H1 (cell line): ENCODE data around the gene OGDHL. TPM values are rescaled to one million over a fixed set of nuclear protein-coding genes. Genes with fewer than 3 reads are reported as not detected.

ENCODE experiments used
- CTCF ChIA-PET: fragments of 300-600 bp; sonication (Branson Sonifier 250); formaldehyde crosslinking; loops from one replicate; lab custom pipeline; 2021; ENCODE audit not compliant: partially characterized antibody; lab: Charles Lee
- POLR2A ChIA-PET: fragments of 300-600 bp; sonication (Branson Sonifier 250); formaldehyde crosslinking; loops from one replicate; lab custom pipeline; 2021; ENCODE audit warnings: inconsistent platforms; ENCODE audit not compliant: partially characterized antibody; lab: Charles Lee
- DNase-seq, 2 experiments: peaks; one replicate each; pipeline versions ENCODE4 v3.0.0 to v3.0.0-alpha.2; 2010 to 2022; ENCODE audit warnings: low spot score in 2 of 2, low read depth in 1 of 2, mixed read lengths in 1 of 2
- FAIRE-seq: peaks from 2 replicates; lab custom pipeline; 2011; peaks lifted over from hg19 to GRCh38; lab: Jason Lieb, UNC
- H2AFZ ChIP-seq: 2 replicates; pipeline ENCODE4 v1.8.1; 2012; ENCODE audit warnings: low read length, inconsistent platforms
- H2AK5ac ChIP-seq: 2 replicates; pipeline ENCODE4 v1.6.1; 2013; ENCODE audit warnings: low read depth, low read length
- H2BK120ac ChIP-seq: replicated peaks from 2 replicates; pipeline ENCODE3; 2013; ENCODE audit warnings: low read depth, low read length, inconsistent platforms
- H2BK12ac ChIP-seq: 2 replicates; pipeline ENCODE4 v1.6.1; 2013; ENCODE audit warnings: low read depth, low read length
- H2BK15ac ChIP-seq: 2 replicates; pipeline ENCODE4 v1.6.1; 2013; ENCODE audit warnings: low read length
- H2BK20ac ChIP-seq: 2 replicates; pipeline ENCODE4 v1.6.1; 2013; ENCODE audit warnings: low read length
- H2BK5ac ChIP-seq: 2 replicates; pipeline ENCODE4 v1.6.1; 2013; ENCODE audit warnings: low read depth, low read length
- H3K14ac ChIP-seq: 2 replicates; pipeline ENCODE4 v1.6.1; 2013; ENCODE audit warnings: inconsistent platforms; ENCODE audit not compliant: insufficient read length
- H3K18ac ChIP-seq: 2 replicates; pipeline ENCODE4 v1.6.1; 2013; ENCODE audit warnings: low read length; ENCODE audit errors: extremely low read depth
- H3K23ac ChIP-seq: 2 replicates; pipeline ENCODE4 v1.6.1; 2013; ENCODE audit warnings: inconsistent platforms; ENCODE audit not compliant: insufficient read length
- H3K23me2 ChIP-seq: 2 replicates; pipeline ENCODE4 v1.6.1; 2013; ENCODE audit warnings: low read depth, low read length
- H3K27ac ChIP-seq: 2 replicates; pipeline ENCODE4 v1.6.1; 2011; ENCODE audit warnings: low read depth, low read length, inconsistent platforms
- H3K27me3 ChIP-seq, 4 experiments: replicated peaks in 1 of 4; 1 replicate in 1 of 4; 2 replicates in 3 of 4; pipeline versions ENCODE4 v1.6.1 to v1.8.1; 2011 to 2013; ENCODE audit warnings: low read length in 3 of 4, mild to moderate bottlenecking in 3 of 4, inconsistent platforms in 2 of 4, mixed read lengths in 2 of 4, moderate library complexity in 1 of 4; ENCODE audit not compliant: control insufficient read depth in 3 of 4, insufficient read depth in 3 of 4; ENCODE audit errors: extremely low read depth in 1 of 4
- H3K36me3 ChIP-seq, 4 experiments: 2 replicates each; pipeline versions ENCODE4 v1.6.1 to v1.8.1; 2011 to 2013; ENCODE audit warnings: mild to moderate bottlenecking in 4 of 4, low read length in 3 of 4, moderate library complexity in 2 of 4, control low read depth in 1 of 4, inconsistent platforms in 1 of 4; ENCODE audit not compliant: insufficient read depth in 4 of 4, control insufficient read depth in 2 of 4
- H3K4ac ChIP-seq: replicated peaks from 2 replicates; pipeline ENCODE3; 2013; ENCODE audit warnings: low read length, low read depth, mixed read lengths, inconsistent platforms; ENCODE audit not compliant: insufficient read length
- H3K4me1 ChIP-seq, 4 experiments: replicated peaks in 1 of 4; 1 replicate in 1 of 4; 2 replicates in 3 of 4; pipeline versions ENCODE4 v1.6.1 to v1.8.1; 2011 to 2013; ENCODE audit warnings: low read length in 3 of 4, inconsistent platforms in 2 of 4, mixed read lengths in 1 of 4; ENCODE audit not compliant: insufficient read depth in 4 of 4, control insufficient read depth in 3 of 4
- H3K4me2 ChIP-seq, 2 experiments: 2 replicates each; pipeline versions ENCODE4 v1.6.1 to v1.8.1; 2011 to 2013; ENCODE audit warnings: low read depth in 2 of 2, low read length in 2 of 2, control low read depth in 1 of 2, inconsistent platforms in 1 of 2, mild to moderate bottlenecking in 1 of 2; ENCODE audit not compliant: insufficient read depth in 1 of 2
- H3K4me3 ChIP-seq, 4 experiments: fragments of 200-600, 300-600 bp in 1 of 4; sonication (generic), shearing (Covaris generic), sonication (Bioruptor Twin) in 1 of 4; 2 replicates each; pipeline versions ENCODE4 v1.5.1 to v1.8.1; 2011 to 2016; ENCODE audit warnings: low read length in 4 of 4, low read depth in 3 of 4, control low read depth in 2 of 4, inconsistent platforms in 2 of 4, mild to moderate bottlenecking in 2 of 4, mixed read lengths in 1 of 4, moderate library complexity in 1 of 4; ENCODE audit not compliant: insufficient read depth in 2 of 4; ENCODE audit errors: extremely low read depth in 1 of 4
- H3K56ac ChIP-seq: replicated peaks from 2 replicates; pipeline ENCODE3; 2013; ENCODE audit warnings: low read depth, mild to moderate bottlenecking, mixed read lengths, low read length, inconsistent platforms; ENCODE audit not compliant: insufficient read length
- H3K79me1 ChIP-seq: 2 replicates; pipeline ENCODE4 v1.6.1; 2013; ENCODE audit warnings: low read depth, low read length, control low read depth
- H3K79me2 ChIP-seq, 2 experiments: 2 replicates each; pipeline versions ENCODE4 v1.6.1 to v1.8.1; 2012 to 2013; ENCODE audit warnings: low read length in 2 of 2, mild to moderate bottlenecking in 2 of 2, inconsistent platforms in 1 of 2; ENCODE audit not compliant: insufficient read depth in 2 of 2, control insufficient read depth in 1 of 2
- H3K9ac ChIP-seq, 4 experiments: replicated peaks in 1 of 4; 1 replicate in 1 of 4; 2 replicates in 3 of 4; pipeline versions ENCODE4 v1.6.1 to v1.8.1; 2011 to 2013; ENCODE audit warnings: low read depth in 3 of 4, low read length in 3 of 4, control low read depth in 2 of 4, mild to moderate bottlenecking in 2 of 4, moderate library complexity in 2 of 4, inconsistent platforms in 1 of 4; ENCODE audit errors: extremely low read depth in 1 of 4
- H3K9me3 ChIP-seq, 2 experiments: 2 replicates each; pipeline versions ENCODE4 v1.6.1 to v1.8.1; 2012 to 2013; ENCODE audit warnings: mild to moderate bottlenecking in 2 of 2, moderate library complexity in 2 of 2, control low read depth in 1 of 2, inconsistent platforms in 1 of 2, low read depth in 1 of 2, low read length in 1 of 2, mixed read lengths in 1 of 2; ENCODE audit not compliant: insufficient read depth in 2 of 2
- H4K20me1 ChIP-seq, 2 experiments: replicated peaks in 1 of 2; 2 replicates each; pipeline versions ENCODE3 to v1.8.1; 2011 to 2013; ENCODE audit warnings: inconsistent platforms in 2 of 2, low read length in 2 of 2, mild to moderate bottlenecking in 1 of 2; ENCODE audit not compliant: insufficient read depth in 2 of 2, control insufficient read depth in 1 of 2
- H4K5ac ChIP-seq: 2 replicates; pipeline ENCODE4 v1.6.1; 2013; ENCODE audit warnings: low read length, low read depth, mixed read lengths, inconsistent platforms; ENCODE audit not compliant: insufficient read length
- H4K8ac ChIP-seq: 2 replicates; pipeline ENCODE4 v1.8.0; 2013; ENCODE audit warnings: mild to moderate bottlenecking, moderate library complexity, low read length, inconsistent platforms; ENCODE audit not compliant: insufficient read depth; ENCODE audit errors: extremely low read depth
- H4K91ac ChIP-seq: replicated peaks from 2 replicates; pipeline ENCODE3; 2013; ENCODE audit warnings: low read length, mixed read lengths, inconsistent platforms; ENCODE audit not compliant: insufficient read length
- BACH1 ChIP-seq: IDR thresholded peaks from 2 replicates; pipeline ENCODE4 v1.6.1; 2012; ENCODE audit warnings: low read length, improper control_type of control experiment
- CBX5 ChIP-seq: fragments of 300-800, 300-1000 bp; sonication (generic); IDR thresholded peaks from 2 replicates; pipeline ENCODE4 v1.7.1; 2016; ENCODE audit warnings: antibody characterized with exemption, low read length, low read depth
- CBX8 ChIP-seq: fragments of 300-800, 300-1000 bp; sonication (generic); IDR thresholded peaks from 2 replicates; pipeline ENCODE4 v1.7.1; 2016; ENCODE audit warnings: low read depth, low read length, borderline replicate concordance
- FOSL1 ChIP-seq: IDR thresholded peaks from 2 replicates; pipeline ENCODE4 v1.6.1; 2011; ENCODE audit warnings: mild to moderate bottlenecking, low read depth, low read length, moderate library complexity; ENCODE audit not compliant: insufficient read depth
- PHF8 ChIP-seq: fragments of 200-600 bp; sonication (generic); conservative IDR thresholded peaks from 2 replicates; pipeline ENCODE4 v1.7.1; 2012; ENCODE audit warnings: low read depth, mild to moderate bottlenecking, inconsistent platforms, low read length, moderate library complexity
- POLR2A ChIP-seq, 2 experiments: IDR thresholded peaks; 1 replicate in 1 of 2; 2 replicates in 1 of 2; pipeline ENCODE4 v1.6.1; 2011; ENCODE audit warnings: low read depth in 2 of 2, low read length in 2 of 2, mild to moderate bottlenecking in 2 of 2; ENCODE audit errors: control extremely low read depth in 1 of 2
- RFX5 ChIP-seq: IDR thresholded peaks from 2 replicates; pipeline ENCODE4 v1.6.1; 2011; ENCODE audit warnings: low read depth, low read length, improper control_type of control experiment, borderline replicate concordance
- TBP ChIP-seq: IDR thresholded peaks from 2 replicates; pipeline ENCODE4 v1.6.1; 2011; ENCODE audit warnings: low read depth, low read length, improper control_type of control experiment
- USF2 ChIP-seq: IDR thresholded peaks from 2 replicates; pipeline ENCODE4 v1.6.1; 2011; ENCODE audit warnings: low read length, improper control_type of control experiment
- WGBS, 2 experiments: shearing (Covaris generic) in 1 of 2; methylation state at CpG; one replicate each; pipeline versions ENCODE4 v1.1.6 to v1.1.7; 2013 to 2015; ENCODE audit warnings: low lambda C conversion rate in 2 of 2, mixed read lengths in 2 of 2, inconsistent platforms in 1 of 2, low coverage in 1 of 2, missing lambda C conversion rate in 1 of 2; ENCODE audit not compliant: insufficient replicate concordance in 2 of 2, insufficient coverage in 1 of 2, insufficient read length in 1 of 2; ENCODE audit errors: extremely low coverage in 1 of 2, missing lambda C conversion rate in 1 of 2; 5-methylcytosine and 5-hydroxymethylcytosine counted together
- polyA plus RNA-seq, 7 experiments: library from polyadenylated mRNA; depleted of rRNA in 3 of 7; stranded (reverse) in 5 of 7; unstranded in 2 of 7; fragments of >200 nt in 5 of 7; fragments of 200-250 nt in 2 of 7; gene quantifications; 1 replicate in 5 of 7; 2 replicates in 1 of 7; 4 replicates in 1 of 7; pipeline versions ENCODE4 v1.2.1 to v1.2.3, GENCODE V29; 2011 to 2013; ENCODE audit warnings: missing spikeins in 2 of 7, mixed read lengths in 2 of 7
- total RNA-seq: library from RNA; stranded (reverse); fragmentation: NEBNext Ultra II Directional; extraction: Animal tissue kit (Norgen Biotek cat#: 25700); gene quantifications from 2 replicates; pipeline ENCODE4 v1.2.1, GENCODE V29; 2021

OGDHL gene
- total and polyA plus RNA-seq, 2 of the 8 experiments (the other 6 are each of a cell fraction or from before 2014, with no cell fraction given): 16.1 to 16.6 TPM

- no peaks in the 10 kb centered on the region for H3K23me2 ChIP-seq
- FAIRE-seq: no peak
- H3K4ac ChIP-seq: no peak overlapping the region
- H3K4me2 ChIP-seq: no peak overlapping the region
- H3K56ac ChIP-seq: no peak overlapping the region
- no peak overlapping the region for H4K8ac ChIP-seq
- no peak overlapping the region for H3K27ac ChIP-seq
- no peak overlapping the region for H3K14ac ChIP-seq
- no peak overlapping the region for H2BK120ac ChIP-seq
- H2BK12ac ChIP-seq: no peak overlapping the region
- no peak overlapping the region for H2BK5ac ChIP-seq
- WGBS, 2 experiments: 94% methylated on average over 2 of the region's 2 CpGs; no CpG with 5 or more reads in 1 of the 2 experiments
- no peak overlapping the region for H2AK5ac ChIP-seq
- ChIA-PET CTCF (interaction anchor here (1.0 to 1.2 kb wide), 3 partner anchors 9 to 17 kb away, joined by 3 read pairs; no protein-coding TSS in a partner anchor), POLR2A (interaction anchor here (1.2 kb wide), 1 partner anchor 27 kb away, joined by 3 read pairs; no protein-coding TSS in a partner anchor)
- H3K9me3 ChIP-seq: 0 out of 4 replicates have a peak, but pooled peaks cover 0 to 3% of the 10 kb centered on the region in 2 experiments
- DNase-seq: no peak
- H3K27me3 ChIP-seq: no peaks in the 10 kb centered on the region
- no peak overlapping the region for H3K9ac ChIP-seq
- H3K4me3 ChIP-seq: no peak overlapping the region
- H3K4me1 ChIP-seq: no peaks in the 10 kb centered on the region
- H3K79me1 ChIP-seq: no peaks in the 10 kb centered on the region
- no peaks in the 10 kb centered on the region for H3K36me3 ChIP-seq
- H4K20me1 ChIP-seq: no peaks in the 10 kb centered on the region
- H4K5ac ChIP-seq: no peak overlapping the region
- no peak overlapping the region for H4K91ac ChIP-seq
- H2AFZ ChIP-seq: no peak overlapping the region
- H3K23ac ChIP-seq: no peak overlapping the region
- H3K79me2 ChIP-seq: no peaks in the 10 kb centered on the region
- H2BK15ac ChIP-seq: no peak overlapping the region
- no peak overlapping the region for H3K18ac ChIP-seq
- no peak overlapping the region for H2BK20ac ChIP-seq
- TF ChIP-seq RFX5 (no peak), PHF8 (no peak), POLR2A (IDR thresholded peaks at IDR 0.05; ENCODE audit: control extremely low read depth in 1 of 2, low read depth in 2 of 2, low read length in 2 of 2) (no peak), CBX8 (no peak), USF2 (no peak), TBP (no peak), BACH1 (no peak), CBX5 (no peak), FOSL1 (no peak)
Observed at GRCh38 chr10:49803988-49804387, 41.9 kb upstream of the OGDHL start.
